Pancreas (tissue), 10 donors: ENCODE measurements around the gene TMTC2. TPM values are rescaled to one million over a fixed set of nuclear protein-coding genes. Genes with fewer than 3 reads are reported as not detected.

Experiments
- ATAC-seq, 4 donors: fragments of 200-7000 bp; cut with Tn5 transposase; one replicate each; pipeline versions ENCODE4 v1.8.0 to v1.9.1; 2020; ENCODE audit warnings: mild to moderate bottlenecking in 4 of 4, moderate library complexity in 4 of 4
- DNase-seq, 6 donors: peaks; one replicate each; pipeline ENCODE4 v3.0.0-alpha.2; 2020
- FAIRE-seq: peaks from 2 replicates; lab custom pipeline; 2012; peaks lifted over from hg19 to GRCh38; lab: Jason Lieb, UNC
- H3K27ac ChIP-seq, 4 donors: fragments of 200-600 bp; sonication (generic); 1 replicate in 3 of 4; 2 replicates in 1 of 4; pipeline versions ENCODE4 v1.5.0 to v1.8.0; 2020
- H3K27me3 ChIP-seq, 4 donors: fragments of 200-600 bp; one replicate each; pipeline ENCODE4 v1.8.0; 2021
- H3K36me3 ChIP-seq, 3 donors: fragments of 200-600 bp; sonication (generic) in 1 of 3; one replicate each; pipeline versions ENCODE4 v1.5.0 to v1.8.0; 2020 to 2021
- H3K4me1 ChIP-seq, 3 donors: fragments of 200-600 bp; one replicate each; pipeline ENCODE4 v1.8.0; 2021
- H3K4me3 ChIP-seq, 4 donors: fragments of 200-600 bp; sonication (generic) in 2 of 4; one replicate each; pipeline versions ENCODE4 v1.5.0 to v1.8.0; 2020 to 2021
- H3K9me3 ChIP-seq, 4 donors: fragments of 200-600 bp; one replicate each; pipeline ENCODE4 v1.8.0; 2021
- CTCF ChIP-seq, 4 donors: fragments of 200-600 bp; sonication (generic) in 3 of 4; IDR thresholded peaks; one replicate each; pipeline versions ENCODE4 v1.5.0 to v1.8.0; 2021; ENCODE audit warnings: antibody characterized with exemption in 4 of 4
- WGBS, 2 donors: extraction: QIAGEN DNeasy Blood & Tissue Kit; methylation state at CpG; one replicate each; pipeline ENCODE4 v1.1.7; 2013; 5-methylcytosine and 5-hydroxymethylcytosine counted together
- intact Hi-C, 3 donors: fragments of 100-400 bp; cut with DNase I; formaldehyde crosslinking; loops; one replicate each; pipeline versions ENCODE4 v1.11.1 to v1.14.2; 2022
- polyA plus RNA-seq, 2 donors: library from polyadenylated mRNA; stranded (reverse); fragments of 200-250 nt; gene quantifications; one replicate each; pipeline ENCODE4 v1.2.3, GENCODE V29; 2013
- total RNA-seq, 6 donors: library from RNA; stranded (reverse); fragmentation: NEBNext Ultra II Directional in 4 of 6; extraction: Animal tissue kit (Norgen Biotek cat#: 25700) in 4 of 6; gene quantifications; one replicate each; pipeline versions ENCODE4 v1.2.1 to v1.2.4, GENCODE V29; 2021 to 2023
- donor health status: healthy with polysubstance abuse.
- donor health status: DM: no; HTN: no; CAD: no; lungs with moderate emphysema.
- donor health status: DM: no; HTN: no; CAD: no.
- donor health status: control.
- donor health status: control.
- donor health status: Bipolar disorder and iron deficiency.
- donor health status: DM: yes; HTN: yes; CAD: no.
- donor health status: DM: no; HTN: no; CAD: no.
- donor health status: DM: no; HTN: no; CAD: no.
- donor health status: DM: yes; HTN: yes; CAD: no.

TMTC2 gene
- total and polyA plus RNA-seq, 8 donors: 5.3 to 14.4 (median 6.4) TPM

GRCh38 chr12:83052890-83053541 lies 366.3 kb downstream of the TMTC2 start:
- TF ChIP-seq CTCF (IDR thresholded peaks at IDR 0.05): no peak
- intact Hi-C loops: no loop called here
- Histone ChIP-seq H3K36me3 (no peaks in the 10 kb centered on the region), H3K4me1 (no peaks in the 10 kb centered on the region), H3K9me3 (no peaks in the 10 kb centered on the region), H3K27ac (no peak overlapping the region), H3K4me3 (no peak overlapping the region), H3K27me3 (no peaks in the 10 kb centered on the region)
- DNase-seq: no peak
- FAIRE-seq: no peak
- ATAC-seq: no peak
- 72 to 76% methylated on average over 4 of the region's 4 CpGs for WGBS, 2 donors

- 68 to 75% methylated on average over 1 of the region's 1 CpG for WGBS, 2 donors
- TF ChIP-seq CTCF (IDR thresholded peaks at IDR 0.05): no peak
- Histone ChIP-seq H3K9me3 (no peaks in the 10 kb centered on the region), H3K27ac (no peak overlapping the region), H3K4me3 (no peak overlapping the region), H3K27me3 (no peaks in the 10 kb centered on the region), H3K4me1 (no peaks in the 10 kb centered on the region), H3K36me3 (no peaks in the 10 kb centered on the region)
- FAIRE-seq (no peak), DNase-seq (no peak), ATAC-seq (no peak)
- intact Hi-C loops: no loop called here
These were observed 370.7 kb downstream of the TMTC2 start for GRCh38 chr12:83057436-83057835.

- FAIRE-seq (no peak), DNase-seq (no peak), ATAC-seq (no peak)
- intact Hi-C loops: no loop called here
- 75 to 82% methylated on average over 6 of the region's 6 CpGs for WGBS, 2 donors
- Histone ChIP-seq H3K9me3 (no peaks in the 10 kb centered on the region), H3K36me3 (no peaks in the 10 kb centered on the region), H3K27me3 (no peaks in the 10 kb centered on the region), H3K4me3 (no peak overlapping the region), H3K4me1 (no peaks in the 10 kb centered on the region), H3K27ac (no peak overlapping the region)
- no peak for TF ChIP-seq CTCF (IDR thresholded peaks at IDR 0.05)
These were observed 372.4 kb downstream of the TMTC2 start for GRCh38 chr12:83059107-83059506.

GRCh38 chr12:83065562-83065961 lies 378.9 kb downstream of the TMTC2 start:
- no peaks in the 10 kb centered on the region for H3K36me3 ChIP-seq
- intact Hi-C loops: no loop called here
- H3K27ac ChIP-seq: no peak overlapping the region
- H3K4me3 ChIP-seq: no peak overlapping the region
- no peaks in the 10 kb centered on the region for H3K9me3 ChIP-seq
- ATAC-seq: no peak
- no peaks in the 10 kb centered on the region for H3K27me3 ChIP-seq
- no peak for FAIRE-seq
- no peak for DNase-seq
- WGBS, 2 donors: 83 to 91% methylated on average over 1 of the region's 1 CpG
- TF ChIP-seq CTCF (IDR thresholded peaks at IDR 0.05): no peak
- H3K4me1 ChIP-seq: no peaks in the 10 kb centered on the region

- Histone ChIP-seq H3K4me3 (no peak overlapping the region), H3K4me1 (no peaks in the 10 kb centered on the region), H3K27me3 (no peaks in the 10 kb centered on the region), H3K27ac (no peak overlapping the region), H3K9me3 (no peaks in the 10 kb centered on the region), H3K36me3 (no peaks in the 10 kb centered on the region)
- no peak for FAIRE-seq
- ATAC-seq: no peak
- no peak for TF ChIP-seq CTCF (IDR thresholded peaks at IDR 0.05)
- intact Hi-C loops: no loop called here
- no peak for DNase-seq
These were observed 381.3 kb downstream of the TMTC2 start for GRCh38 chr12:83067981-83068380.
